HG02981 (cell line): ENCODE results near the gene SEC16B.

Experiments
- ATAC-seq: cut with Tn5 transposase; IDR thresholded peaks from one replicate; pipeline ENCODE4 v1.9.1; 2021; ENCODE audit warnings: mild to moderate bottlenecking, moderate library complexity; ENCODE audit not compliant: unreplicated experiment

The SEC16B gene

DNA sequence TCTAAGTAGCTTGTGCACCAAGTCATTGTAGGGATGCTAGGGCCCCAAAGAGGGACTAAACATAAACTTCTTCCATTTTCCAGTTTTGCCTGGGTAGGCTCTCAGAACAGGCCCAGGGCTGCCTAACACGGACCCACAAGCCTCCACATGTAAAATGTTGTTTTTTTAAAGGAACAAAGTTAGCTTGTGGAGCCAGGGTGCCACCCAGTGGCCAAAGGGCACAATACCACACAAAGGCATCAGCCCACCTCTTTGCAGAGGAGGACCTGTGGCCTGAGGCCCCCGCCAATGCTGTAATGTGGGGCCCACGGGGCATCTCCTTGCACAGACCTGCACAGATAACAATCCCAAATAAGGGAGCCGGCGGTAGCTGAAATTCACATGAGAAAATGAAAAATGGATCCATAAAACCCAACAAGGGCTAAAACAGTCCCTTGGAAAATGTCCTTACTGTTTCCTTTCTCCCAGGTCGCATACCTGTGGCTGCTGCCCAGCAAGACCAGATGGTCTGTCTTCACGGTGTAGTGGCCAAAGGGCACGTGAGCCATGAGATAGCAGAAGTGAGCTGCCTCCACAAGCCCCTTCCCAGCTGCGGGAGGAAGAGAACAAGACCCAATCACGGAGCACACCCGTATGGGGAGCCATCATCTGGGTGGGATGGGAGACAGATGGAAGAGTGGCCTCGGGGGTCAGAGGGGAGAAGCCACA, 23.8 kb downstream of the SEC16B start:
- peak; percentile 73 for ATAC-seq

DNA sequence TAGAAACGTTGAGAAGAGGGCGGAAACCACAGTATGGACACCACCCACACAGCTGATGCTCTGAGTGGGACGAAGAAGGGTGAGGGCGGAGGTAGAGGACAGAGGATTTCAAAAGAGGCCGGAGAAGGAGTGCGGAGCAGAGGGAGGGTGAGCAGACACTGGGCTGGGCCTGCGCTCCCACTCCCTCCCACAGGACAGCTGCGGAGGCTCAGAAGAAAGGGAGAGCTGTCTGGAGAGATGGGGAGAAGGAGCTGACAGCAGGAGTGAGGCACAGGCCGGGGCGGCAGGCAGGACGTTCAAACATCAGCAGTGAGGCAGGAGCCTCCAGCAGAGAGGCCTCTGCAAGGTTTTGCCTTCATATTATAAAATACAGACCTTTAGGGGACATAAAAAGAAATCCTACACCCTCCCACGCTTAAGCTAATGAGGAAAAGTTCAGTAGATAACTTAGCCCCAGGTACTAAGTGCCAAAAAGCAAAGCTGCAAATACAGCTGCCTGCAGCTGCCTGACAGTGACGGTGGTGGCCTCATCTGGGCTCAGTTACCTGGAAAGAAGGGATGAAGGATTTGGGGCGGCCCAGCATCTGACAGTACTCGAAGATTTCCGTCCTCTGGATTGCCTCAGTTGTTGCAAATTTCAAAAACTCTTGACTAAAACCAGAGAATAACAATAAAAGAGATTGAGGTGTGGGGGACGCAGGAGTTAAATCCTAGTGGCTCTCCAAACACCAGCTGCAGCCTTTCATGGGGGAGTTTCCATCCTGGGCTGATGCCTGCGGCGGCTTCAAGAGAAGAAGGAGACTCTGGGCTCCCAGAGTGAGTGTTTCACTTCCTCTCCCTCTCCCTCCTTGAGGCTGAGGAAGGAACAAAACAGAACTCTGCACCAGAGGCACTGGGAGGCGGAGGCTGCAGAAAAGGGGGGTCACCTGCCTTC, 25.6 kb downstream of the SEC16B start:
- ATAC-seq, result no peak

DNA sequence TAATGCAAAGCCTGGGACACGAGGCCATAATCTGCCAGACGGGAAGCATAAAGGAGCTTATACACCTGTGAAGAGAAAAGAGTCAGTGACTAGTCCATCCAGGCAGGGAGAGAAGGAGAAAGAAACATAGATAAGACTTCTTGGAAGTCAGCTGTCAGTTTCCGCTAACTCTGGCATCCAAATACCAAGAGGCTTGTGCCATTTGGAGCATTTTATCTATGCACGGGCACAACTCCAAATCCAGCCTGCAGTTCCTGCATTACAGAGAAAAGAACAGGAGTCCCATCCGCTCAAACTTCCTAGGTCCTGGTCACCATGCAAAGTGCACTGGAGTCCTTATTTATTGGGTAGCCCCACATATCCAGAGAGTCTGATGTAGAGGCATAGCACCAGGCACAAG, 27.9 kb downstream of the SEC16B start:
- ATAC-seq, result no peak

DNA sequence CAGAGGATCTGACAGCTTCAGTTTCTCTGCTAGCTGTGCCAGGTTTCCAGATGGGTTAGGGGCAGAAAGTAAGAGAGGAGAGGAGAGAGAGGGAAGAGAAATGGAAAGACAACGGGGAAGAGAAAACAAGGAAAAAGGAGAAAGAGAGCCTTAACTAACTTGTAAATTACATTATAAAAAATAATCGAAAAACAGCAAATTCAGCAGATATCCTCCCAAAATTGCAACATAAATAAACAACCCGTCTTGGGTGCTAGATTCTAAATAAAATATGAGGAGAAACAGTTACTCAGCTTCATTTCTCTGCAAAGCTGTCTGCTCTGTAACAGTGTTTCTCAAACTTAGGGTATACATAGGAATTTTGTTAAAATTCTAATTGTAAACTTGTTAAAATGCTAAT, 29.2 kb downstream of the SEC16B start:
- no peak for ATAC-seq

DNA sequence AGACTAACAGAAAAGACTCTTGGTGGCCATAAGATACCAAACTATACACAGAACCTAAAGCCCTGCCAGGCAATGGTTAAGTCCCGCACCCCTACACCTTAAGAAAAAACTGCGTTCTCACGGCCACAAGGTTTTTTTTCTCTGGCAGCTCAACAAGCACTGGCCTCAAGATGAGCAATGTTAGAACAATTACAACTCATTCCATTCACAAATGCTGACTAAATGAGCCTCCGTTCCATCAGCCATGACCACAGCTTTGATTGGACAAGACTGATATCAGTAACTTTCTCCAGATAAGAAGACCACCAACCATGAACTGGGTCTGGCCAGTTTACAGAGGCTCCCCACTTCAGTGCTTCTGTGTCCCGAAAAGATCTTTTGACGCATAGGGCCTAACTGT, 31.9 kb downstream of the SEC16B start:
- ATAC-seq, result no peak

DNA sequence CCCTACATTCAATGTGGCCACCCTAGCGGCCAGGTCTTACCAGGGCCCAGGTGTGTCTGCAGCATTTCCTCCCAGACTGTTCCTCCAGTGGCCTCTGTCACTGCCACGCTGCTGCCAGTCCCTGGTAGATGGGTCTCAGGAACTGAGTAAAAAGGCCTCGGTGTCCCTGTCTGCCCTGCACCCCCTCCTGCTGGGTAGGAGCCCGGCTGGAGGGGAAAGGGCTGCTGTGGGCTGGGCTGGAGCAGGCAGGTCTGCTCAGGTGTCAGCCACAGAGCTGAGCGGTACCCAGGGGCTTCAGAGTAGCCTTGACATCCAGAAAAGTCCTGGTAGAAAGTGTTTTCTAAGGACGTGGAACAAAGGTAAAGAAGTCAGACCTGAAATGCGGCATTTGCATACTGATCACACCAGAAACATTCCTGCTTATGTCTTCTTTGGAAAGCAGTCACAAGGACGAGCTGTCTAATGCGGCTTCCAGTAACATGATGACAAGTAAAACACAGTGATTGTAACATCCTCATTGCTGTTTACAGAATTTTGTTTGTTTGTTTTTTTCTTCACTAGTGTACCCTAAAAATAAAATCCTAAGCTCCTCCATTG, 32.6 kb downstream of the SEC16B start:
- ATAC-seq, result no peak

DNA sequence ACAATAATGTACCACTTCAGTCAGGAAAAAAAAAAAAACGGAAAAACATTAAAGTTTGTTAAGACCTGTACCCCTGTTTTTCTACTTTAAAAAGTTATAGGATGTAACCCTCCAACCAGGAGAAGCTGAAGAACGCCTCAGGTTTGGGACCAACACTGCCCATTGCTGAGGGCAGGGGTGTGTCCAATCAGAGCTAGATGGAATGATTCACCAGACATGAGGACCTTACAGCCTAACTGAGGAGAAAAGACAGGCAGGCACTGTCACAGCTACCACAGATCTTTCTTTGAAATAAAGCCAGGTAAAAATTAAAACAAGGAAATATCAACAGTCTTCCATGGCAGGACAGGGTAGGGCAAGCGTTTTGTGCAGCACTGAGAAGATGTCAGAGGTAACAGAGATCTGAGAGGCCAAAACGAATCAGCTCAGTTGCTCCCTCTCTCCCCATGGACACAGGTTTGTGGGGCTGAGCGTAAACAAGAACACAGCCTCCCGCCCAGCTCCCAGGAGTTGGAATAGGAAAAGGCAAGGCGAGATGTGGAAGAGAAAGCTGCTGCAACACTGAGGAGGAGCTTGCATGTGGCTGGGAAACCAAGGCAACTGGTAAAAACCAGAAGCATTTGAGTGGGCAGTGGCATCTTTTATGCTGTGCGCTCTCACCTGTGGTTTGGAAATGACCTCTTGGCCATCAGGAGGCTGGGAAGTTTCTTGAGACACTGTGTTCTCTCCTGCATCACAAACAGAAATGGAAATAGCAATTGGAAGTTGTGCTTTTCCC, 34.0 kb downstream of the SEC16B start:
- ATAC-seq, result no peak

DNA sequence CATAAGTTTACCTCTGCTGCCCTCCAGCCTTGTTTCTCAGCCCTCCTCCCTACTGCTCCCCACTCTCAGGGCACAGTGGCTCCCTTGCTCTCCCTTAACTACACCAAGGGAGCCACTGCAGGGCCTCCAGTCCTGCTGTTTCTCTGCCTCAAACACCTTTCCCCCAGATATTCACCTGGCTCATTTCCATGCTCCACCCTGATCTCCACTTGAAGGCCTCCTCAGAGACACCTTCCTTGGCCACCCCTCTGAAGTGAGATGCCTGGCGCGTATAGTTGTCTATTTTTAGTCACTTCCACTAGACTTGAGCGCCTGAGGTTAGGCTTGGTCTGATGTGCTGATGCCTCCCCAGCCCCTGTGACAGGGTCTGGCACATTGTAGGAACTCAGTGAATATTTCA, 34.9 kb downstream of the SEC16B start:
- no peak for ATAC-seq

DNA sequence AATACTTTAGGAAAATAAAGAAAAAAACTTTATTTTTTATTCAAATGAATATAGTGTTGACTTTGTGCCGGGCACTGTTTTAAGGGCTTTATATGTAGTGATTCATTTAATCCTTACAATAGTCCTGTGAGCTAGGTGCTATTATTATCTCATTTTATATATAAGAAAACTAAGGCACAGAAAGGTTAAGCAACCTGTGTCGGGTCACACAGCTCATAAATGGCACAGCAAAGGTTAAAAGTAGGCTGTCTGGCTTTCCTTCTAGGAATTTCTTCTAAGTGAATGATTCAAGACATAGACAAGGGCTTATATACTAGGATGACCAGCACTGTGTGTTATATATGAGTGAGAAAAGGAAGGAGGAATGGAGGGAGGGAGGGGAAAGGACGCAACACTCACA, 35.4 kb downstream of the SEC16B start:
- ATAC-seq, result no peak

DNA sequence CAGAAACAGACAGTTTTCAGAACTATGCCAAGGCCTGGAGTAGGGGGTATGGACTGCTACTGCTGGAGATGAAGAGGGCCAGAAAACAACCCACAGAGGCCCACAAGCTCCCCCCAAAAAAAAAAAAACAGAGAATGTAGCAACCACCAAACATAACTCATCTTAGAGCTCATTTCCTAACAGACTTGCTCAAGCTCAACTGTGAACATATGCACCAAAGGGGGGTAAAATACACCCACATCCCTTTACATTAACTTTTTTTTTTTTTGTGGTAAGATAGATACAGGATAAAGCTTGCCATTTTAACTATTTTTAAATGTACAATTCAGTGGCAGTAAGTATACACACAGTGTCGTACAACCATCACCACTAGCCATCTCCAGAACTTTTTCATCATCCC, 36.0 kb downstream of the SEC16B start:
- no peak for ATAC-seq

DNA sequence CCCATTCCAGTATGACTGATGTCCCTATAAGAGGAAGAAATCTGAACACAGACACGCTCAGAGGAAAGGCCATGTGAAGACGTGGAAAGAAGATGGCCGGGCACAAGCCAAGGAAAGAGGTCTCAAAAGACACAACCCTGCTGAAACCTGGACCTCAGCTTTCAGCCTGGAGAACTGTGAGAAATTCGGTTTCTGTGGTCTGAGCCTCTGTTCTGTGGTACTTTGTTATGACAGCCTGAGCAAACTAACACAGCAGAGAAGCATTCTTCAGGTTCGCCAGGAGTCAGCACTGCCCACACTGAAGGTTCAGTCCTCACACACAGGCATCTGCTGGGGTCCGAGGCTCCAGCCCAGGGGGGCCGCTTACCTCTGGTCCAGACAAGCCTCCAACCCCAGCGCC, 37.7 kb downstream of the SEC16B start:
- ATAC-seq, result no peak

DNA sequence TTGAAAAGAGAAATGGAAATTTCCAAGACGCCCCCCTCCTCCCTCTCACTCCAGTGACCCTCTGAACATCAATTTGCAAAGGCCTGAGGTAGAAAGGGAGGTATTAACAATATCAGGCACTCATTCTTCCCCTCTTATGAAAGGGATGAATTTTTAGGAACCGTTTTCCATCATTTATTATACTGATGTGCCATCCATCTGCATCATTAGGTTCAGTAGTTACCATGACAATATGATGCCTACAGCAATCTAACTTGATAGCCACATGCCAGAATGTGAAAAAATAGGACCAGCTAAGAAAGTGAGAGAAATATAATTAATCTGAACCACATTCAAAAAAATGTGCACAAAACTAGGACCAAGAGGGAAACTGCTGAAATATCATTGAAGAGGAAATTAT, 40.9 kb downstream of the SEC16B start:
- no peak for ATAC-seq

DNA sequence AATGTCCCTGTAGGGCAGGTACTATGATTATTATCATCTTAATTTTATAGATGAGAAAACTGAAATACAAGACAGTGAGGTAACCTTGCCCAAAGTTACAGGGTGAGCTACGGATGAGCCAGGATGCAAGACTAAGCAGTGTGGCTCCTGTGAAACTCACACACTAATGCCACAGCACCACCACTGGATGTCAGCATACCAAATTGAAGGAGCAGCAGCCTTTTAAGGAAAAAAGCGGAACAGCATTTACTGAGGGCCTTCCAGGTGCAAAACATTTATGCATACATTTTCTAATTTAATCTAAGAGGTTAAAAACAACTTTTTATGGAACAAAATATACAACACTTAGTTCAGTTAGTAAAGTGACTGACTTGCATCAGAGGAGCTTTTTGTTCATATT, 41.7 kb downstream of the SEC16B start:
- ATAC-seq, result no peak

DNA sequence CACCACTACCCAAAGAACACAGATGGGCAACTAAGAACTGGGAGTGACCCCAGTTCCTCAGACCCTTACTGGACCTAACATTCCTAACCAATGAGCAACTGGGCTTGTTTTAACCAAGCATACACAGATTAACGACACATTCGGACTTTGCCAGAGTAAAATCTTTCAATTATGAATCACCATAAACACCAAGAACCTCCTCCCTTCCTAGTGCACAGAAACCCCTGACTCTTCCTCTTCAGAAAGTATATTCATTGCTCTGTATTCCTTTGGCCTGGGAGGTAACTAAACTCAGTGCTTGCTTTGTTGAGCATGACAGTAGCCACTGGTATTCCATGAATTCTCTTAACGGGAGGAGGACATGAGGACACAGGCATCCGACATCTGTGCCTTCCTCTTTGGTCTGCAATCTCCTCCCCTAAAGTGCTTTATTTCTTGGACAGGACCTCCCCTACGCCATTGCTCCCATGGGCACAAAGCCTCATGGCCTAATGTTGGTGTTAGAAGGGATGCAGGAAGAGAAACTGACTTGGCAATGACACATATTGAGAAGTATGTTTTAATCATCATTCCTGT, 42.7 kb downstream of the SEC16B start:
- no peak for ATAC-seq

DNA sequence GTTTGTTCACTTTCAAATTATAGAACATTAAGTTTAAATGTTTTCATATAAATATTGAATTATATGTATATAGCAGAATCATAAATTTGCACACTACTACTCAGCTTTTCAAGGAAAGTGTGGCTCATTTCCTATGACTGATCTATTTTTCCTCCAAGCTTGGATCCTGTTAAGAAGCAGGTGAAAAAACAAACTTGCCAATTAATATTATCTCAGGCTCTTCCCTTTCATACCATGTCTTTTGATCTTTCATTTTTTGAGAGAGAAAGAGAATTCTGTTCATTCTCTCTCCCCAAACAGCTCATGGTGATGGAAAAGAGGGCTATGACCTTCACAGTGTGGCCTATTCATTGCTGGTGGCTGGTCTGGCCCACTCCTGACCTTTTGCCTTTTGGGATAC, 43.7 kb downstream of the SEC16B start:
- no peak for ATAC-seq

DNA sequence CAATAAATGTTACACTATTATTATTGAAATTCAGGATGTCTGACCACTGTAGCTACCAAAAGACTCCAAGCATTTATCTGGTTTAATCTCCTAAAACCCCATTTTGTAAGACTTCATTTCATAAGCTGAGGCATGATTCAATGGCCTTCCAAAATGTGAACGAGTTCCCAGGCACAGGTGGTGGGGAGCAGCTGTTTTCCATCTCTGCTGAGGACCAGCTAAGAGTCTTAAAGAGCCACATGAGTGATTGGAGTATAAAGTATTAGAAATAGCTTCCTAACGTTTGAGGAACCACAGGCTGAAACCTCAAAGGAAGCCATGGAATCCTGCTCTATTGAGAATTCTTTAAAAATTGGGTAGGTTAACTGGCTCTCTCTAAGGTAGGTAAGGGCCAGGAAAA, 44.9 kb downstream of the SEC16B start:
- no peak for ATAC-seq

DNA sequence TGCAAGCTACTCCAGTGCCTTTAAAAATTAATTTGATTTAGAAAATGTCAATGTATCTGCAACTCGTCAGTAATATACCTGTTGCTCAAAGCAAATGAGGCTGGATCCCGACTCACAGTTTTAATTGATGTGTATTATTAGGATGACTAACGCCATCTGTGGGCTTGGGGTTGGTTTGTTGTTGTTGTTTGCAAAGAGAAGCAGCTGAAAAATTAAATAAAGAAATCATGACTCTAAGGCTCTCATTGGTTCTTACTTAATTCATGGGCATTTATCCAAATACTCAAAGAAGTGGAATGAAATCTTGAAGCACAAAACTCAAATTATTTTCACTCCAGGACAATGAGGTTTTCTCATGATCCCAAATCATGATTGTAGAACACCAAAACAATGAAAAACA, 46.4 kb downstream of the SEC16B start:
- ATAC-seq, result no peak

DNA sequence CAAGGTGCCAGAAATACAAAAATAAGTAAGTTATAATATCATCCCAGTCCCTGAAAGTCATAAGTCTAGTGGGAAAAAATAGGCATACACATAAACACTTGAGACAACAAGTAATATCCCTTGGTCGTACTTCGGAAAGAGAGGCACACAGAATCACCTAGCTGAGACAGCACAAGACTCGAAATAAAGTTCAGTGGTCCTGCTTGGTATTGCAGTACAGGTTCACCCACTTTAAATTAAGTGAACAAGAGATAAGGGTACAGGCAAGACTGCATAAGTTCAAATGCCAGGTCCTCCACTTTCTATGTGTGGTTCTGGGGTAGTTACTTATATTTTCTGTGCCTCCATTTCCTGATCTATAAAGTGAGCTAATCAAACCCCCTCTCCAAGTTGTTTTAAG, 47.6 kb downstream of the SEC16B start:
- no peak for ATAC-seq

DNA sequence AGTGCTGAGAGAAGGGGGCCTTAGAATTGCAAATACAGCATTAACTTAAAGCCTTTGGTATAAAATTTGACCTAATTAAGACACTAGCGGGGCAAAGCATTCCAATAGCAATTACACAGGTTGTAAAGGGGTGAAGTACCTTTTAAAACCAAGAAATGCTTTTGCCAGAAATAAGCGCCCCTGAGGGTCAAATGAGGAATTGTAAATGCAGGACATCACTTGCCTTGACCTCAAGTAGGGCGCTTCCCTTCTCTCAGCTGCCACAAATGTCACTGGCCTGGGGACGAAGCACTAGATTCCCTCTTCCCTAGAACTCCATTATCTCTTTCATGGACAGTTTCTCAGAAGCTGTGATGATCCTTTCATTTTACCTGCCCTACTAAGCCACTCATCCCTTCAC, 48.3 kb downstream of the SEC16B start:
- no peak for ATAC-seq

DNA sequence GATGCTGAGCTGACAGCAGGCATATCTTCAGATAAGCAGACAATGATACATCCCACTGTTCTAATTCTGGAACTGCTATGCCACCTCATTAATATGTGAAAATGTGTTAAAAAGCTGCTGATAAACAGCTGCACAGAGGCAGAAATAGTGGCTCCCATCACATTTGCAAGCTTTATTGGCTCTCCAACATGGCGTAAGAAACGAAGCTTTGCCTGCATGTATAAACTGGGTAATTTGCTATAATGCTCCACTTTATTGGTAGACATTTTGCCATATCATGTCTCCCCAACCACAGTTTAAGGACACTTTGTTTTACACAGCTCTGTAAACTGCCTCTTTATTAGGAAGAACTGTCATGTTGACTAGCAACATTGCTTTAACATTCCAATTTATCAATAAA, 49.8 kb downstream of the SEC16B start:
- no peak for ATAC-seq

DNA sequence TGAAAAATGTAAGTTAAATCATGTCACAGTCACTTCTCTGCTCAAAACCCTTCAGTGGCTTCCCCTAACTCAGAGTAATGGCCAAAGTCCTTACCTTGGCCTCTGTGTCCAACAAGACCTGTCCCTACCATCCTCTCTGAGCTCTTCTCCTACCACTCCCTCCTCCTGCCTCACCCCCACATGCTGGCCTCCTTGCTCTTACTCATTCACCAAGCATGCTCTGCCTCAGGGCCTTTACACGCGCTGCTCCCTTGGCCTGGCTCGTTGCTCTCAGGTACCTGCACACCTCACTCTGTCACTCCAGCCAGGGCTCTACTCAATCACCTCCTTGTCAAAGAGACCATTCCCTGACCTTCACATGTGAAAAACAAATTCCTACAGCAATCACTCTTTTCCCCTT, 54.2 kb downstream of the SEC16B start:
- no peak for ATAC-seq
